ENCODE data around the gene HPSE2. TPM values are rescaled to one million over a fixed set of nuclear protein-coding genes. Genes with fewer than 3 reads are reported as not detected.

HPSE2 gene
- total and polyA plus RNA-seq, 2 donors (not counting 1 experiment from before 2014, with no cell fraction given): not detected

GRCh38 chr10:98433881-98434732 is 801.5 kb downstream of the HPSE2 start:
- intact Hi-C loops (cut with micrococcal nuclease): no loop called here
- Histone ChIP-seq H3K79me2 (ENCODE audit: control insufficient read depth, insufficient read depth, low read length) (peaks cover 7% of the 10 kb centered on the region), H2AFZ (ENCODE audit: insufficient read depth, low read depth, low read length, poor library complexity, severe bottlenecking) (no peak overlapping the region), H3K9me3 (ENCODE audit: control extremely low read depth in 1 of 3, control insufficient read depth in 2 of 3, insufficient read depth in 1 of 3, low read length in 2 of 3) (peaks cover 5 to 16% (median 16%) of the 10 kb centered on the region in 3 donors), H3K4me3 (ENCODE audit: control extremely low read depth in 1 of 5, extremely low read depth in 1 of 5, insufficient read depth in 1 of 5, low read depth in 2 of 5, low read length in 4 of 5) (no peak overlapping the region), H3K27me3 (replicated peaks in 1 of 4; ENCODE audit: control extremely low read depth in 1 of 4, control insufficient read depth in 3 of 4, insufficient read depth in 4 of 4, low read length in 3 of 4) (no peaks in the 10 kb centered on the region), H3K36me3 (replicated peaks in 1 of 2; ENCODE audit: control extremely low read depth in 1 of 2, control insufficient read depth in 1 of 2, extremely low read depth in 1 of 2, insufficient read depth in 2 of 2, low read length in 1 of 2) (peaks cover 29 to 91% of the 10 kb centered on the region in 2 experiments), H3K27ac (ENCODE audit: low read length in 2 of 2) (no peak overlapping the region), H3K4me1 (ENCODE audit: control insufficient read depth in 2 of 2, insufficient read depth in 2 of 2, low read length in 2 of 2) (no peaks in the 10 kb centered on the region), H3K9ac (ENCODE audit: low read length) (no peak overlapping the region), H3K4me2 (replicated peaks; ENCODE audit: low read depth, low read length, poor library complexity, severe bottlenecking) (no peak overlapping the region), H4K20me1 (ENCODE audit: control insufficient read depth, insufficient read depth, low read length, poor library complexity, severe bottlenecking) (peaks cover 19% of the 10 kb centered on the region)
- DNase-seq (no peak), ATAC-seq (ENCODE audit: low read depth) (no peak)
- TF ChIP-seq CTCF (IDR thresholded peaks at IDR 0.05): no peak
- TF ChIP-seq EZH2 (IDR thresholded peaks at IDR 0.05; ENCODE audit: borderline replicate concordance, insufficient read depth, low read depth, low read length, poor library complexity, severe bottlenecking): no peak
- no peak overlapping the region for H3K4me3 Mint-ChIP-seq
- ChIA-PET CTCF (interaction anchor here (1.1 to 1.8 kb wide), 2 partner anchors 8 to 813 kb away, joined by 4 read pairs; no protein-coding TSS in a partner anchor), POLR2A (no interaction called here)
- WGBS (ENCODE audit: insufficient coverage): 100% methylated on average over 11 of the region's 21 CpGs
- H3K27me3 Mint-ChIP-seq: no peaks in the 10 kb centered on the region
- peaks cover 3% of the 10 kb centered on the region for H3K9me3 Mint-ChIP-seq (ENCODE audit: insufficient read depth)
- H3K27ac Mint-ChIP-seq: no peak overlapping the region
- no peaks in the 10 kb centered on the region for H3K4me1 Mint-ChIP-seq

GRCh38 chr10:98433371-98433770 is 802.3 kb downstream of the HPSE2 start:
- H3K4me3 ChIP-seq (ENCODE audit: control extremely low read depth in 1 of 5, extremely low read depth in 1 of 5, insufficient read depth in 1 of 5, low read depth in 2 of 5, low read length in 4 of 5): no peak overlapping the region
- H2AFZ ChIP-seq (ENCODE audit: insufficient read depth, low read depth, low read length, poor library complexity, severe bottlenecking): no peak overlapping the region
- TF ChIP-seq CTCF (IDR thresholded peaks at IDR 0.05): no peak
- no peak for TF ChIP-seq EZH2 (IDR thresholded peaks at IDR 0.05; ENCODE audit: borderline replicate concordance, insufficient read depth, low read depth, low read length, poor library complexity, severe bottlenecking)
- no peak overlapping the region for H3K27ac Mint-ChIP-seq
- intact Hi-C loops (cut with micrococcal nuclease): no loop called here
- no peaks in the 10 kb centered on the region for H3K4me1 Mint-ChIP-seq
- no CpG with 5 or more reads among the region's 1 CpG for WGBS (ENCODE audit: insufficient coverage)
- no peak overlapping the region for H3K9ac ChIP-seq (ENCODE audit: low read length)
- peaks cover 5 to 16% (median 16%) of the 10 kb centered on the region in 3 donors for H3K9me3 ChIP-seq (ENCODE audit: control extremely low read depth in 1 of 3, control insufficient read depth in 2 of 3, insufficient read depth in 1 of 3, low read length in 2 of 3)
- ATAC-seq (ENCODE audit: low read depth) (no peak), DNase-seq (no peak)
- H4K20me1 ChIP-seq (ENCODE audit: control insufficient read depth, insufficient read depth, low read length, poor library complexity, severe bottlenecking): peaks cover 14% of the 10 kb centered on the region
- POLR2A ChIA-PET: no interaction called here
- H3K27me3 Mint-ChIP-seq: no peaks in the 10 kb centered on the region
- CTCF ChIA-PET: interaction anchor here (1.1 to 1.8 kb wide), 2 partner anchors 8 to 813 kb away, joined by 4 read pairs; no protein-coding TSS in a partner anchor
- no peak overlapping the region for H3K4me2 ChIP-seq (replicated peaks; ENCODE audit: low read depth, low read length, poor library complexity, severe bottlenecking)
- H3K27ac ChIP-seq (ENCODE audit: low read length in 2 of 2): no peak overlapping the region
- H3K27me3 ChIP-seq (replicated peaks in 1 of 4; ENCODE audit: control extremely low read depth in 1 of 4, control insufficient read depth in 3 of 4, insufficient read depth in 4 of 4, low read length in 3 of 4): no peaks in the 10 kb centered on the region
- peaks cover 29 to 86% of the 10 kb centered on the region in 2 experiments for H3K36me3 ChIP-seq (replicated peaks in 1 of 2; ENCODE audit: control extremely low read depth in 1 of 2, control insufficient read depth in 1 of 2, extremely low read depth in 1 of 2, insufficient read depth in 2 of 2, low read length in 1 of 2)
- H3K79me2 ChIP-seq (ENCODE audit: control insufficient read depth, insufficient read depth, low read length): peaks cover under 1% of the 10 kb centered on the region
- no peaks in the 10 kb centered on the region for H3K4me1 ChIP-seq (ENCODE audit: control insufficient read depth in 2 of 2, insufficient read depth in 2 of 2, low read length in 2 of 2)
- no peak overlapping the region for H3K4me3 Mint-ChIP-seq
- H3K9me3 Mint-ChIP-seq (ENCODE audit: insufficient read depth): peaks cover 3% of the 10 kb centered on the region
